Kidney capillary endothelial cell (primary cell): ENCODE results near the gene DBET.
"Not testable (repeated sequence)": the region's sequence is repeated elsewhere in the genome, so short reads cannot be mapped to it uniquely, and the experiment has no call there.

ENCODE experiments used
- DNase-seq: peaks from one replicate; pipeline ENCODE4 v3.0.0-alpha.2; 2018; ENCODE audit warnings: low spot score

The DBET gene

DNA sequence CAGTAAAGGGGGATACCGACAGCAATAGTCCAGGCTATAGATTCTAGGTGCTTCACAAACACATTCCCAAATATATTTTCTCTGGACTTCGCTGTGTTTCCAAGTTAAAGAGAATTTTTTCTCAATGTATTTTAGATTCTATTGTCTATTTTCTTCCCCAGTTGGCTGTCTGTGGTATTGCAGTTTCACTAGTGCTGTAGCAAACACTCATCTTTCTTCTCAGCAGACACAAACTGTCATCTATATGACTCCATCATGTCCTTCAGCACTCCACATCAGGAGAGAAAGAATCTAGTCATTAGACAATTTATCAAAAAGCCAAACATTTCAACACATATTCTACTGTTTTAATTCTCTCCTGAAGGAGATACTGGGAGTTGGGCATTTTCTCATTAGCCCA is at the start of gene DBET:
DBET (plus strand) TSS at position 161 of the 400 bp plus-strand sequence.
- not testable (repeated sequence) for DNase-seq

DNA sequence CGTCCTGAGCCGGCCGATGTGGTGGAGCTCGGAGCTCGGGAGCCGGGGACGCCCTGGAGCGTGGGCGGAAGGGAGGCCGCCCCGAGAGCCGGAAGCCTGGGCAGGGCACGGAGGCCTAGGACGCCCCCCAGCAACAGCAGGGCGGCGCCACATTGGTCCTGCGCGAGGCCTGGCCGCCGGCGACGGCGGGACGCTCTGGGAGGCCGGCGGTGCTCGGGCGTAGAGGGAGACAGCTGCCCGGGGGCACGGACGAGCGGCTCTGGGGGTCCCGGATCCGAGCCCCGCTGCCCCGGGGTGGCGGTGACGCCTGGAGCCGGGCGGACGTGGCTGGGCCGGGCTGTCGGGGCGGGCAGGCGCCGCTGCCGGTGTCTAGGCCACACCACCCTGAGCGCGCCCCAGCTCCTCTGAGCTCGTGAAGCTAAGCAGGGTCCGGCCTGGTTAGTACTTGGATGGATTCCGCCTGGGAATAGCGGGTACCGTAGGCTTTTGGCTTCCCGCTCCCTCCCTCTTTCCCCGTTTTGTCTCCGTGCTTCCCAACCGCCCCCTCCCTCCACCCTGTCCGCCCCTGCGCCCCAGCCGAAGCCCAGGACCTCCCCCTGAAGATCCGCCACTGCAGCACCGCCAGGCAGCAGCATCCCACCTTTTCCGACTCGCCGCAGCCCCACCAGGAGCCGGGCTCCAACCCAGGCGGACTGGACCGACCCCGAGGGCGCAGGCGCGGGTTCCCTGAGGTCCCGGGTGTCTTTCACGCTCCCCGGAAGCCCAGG is 49.3 kb upstream of the DBET start:
- no peak for DNase-seq

DNA sequence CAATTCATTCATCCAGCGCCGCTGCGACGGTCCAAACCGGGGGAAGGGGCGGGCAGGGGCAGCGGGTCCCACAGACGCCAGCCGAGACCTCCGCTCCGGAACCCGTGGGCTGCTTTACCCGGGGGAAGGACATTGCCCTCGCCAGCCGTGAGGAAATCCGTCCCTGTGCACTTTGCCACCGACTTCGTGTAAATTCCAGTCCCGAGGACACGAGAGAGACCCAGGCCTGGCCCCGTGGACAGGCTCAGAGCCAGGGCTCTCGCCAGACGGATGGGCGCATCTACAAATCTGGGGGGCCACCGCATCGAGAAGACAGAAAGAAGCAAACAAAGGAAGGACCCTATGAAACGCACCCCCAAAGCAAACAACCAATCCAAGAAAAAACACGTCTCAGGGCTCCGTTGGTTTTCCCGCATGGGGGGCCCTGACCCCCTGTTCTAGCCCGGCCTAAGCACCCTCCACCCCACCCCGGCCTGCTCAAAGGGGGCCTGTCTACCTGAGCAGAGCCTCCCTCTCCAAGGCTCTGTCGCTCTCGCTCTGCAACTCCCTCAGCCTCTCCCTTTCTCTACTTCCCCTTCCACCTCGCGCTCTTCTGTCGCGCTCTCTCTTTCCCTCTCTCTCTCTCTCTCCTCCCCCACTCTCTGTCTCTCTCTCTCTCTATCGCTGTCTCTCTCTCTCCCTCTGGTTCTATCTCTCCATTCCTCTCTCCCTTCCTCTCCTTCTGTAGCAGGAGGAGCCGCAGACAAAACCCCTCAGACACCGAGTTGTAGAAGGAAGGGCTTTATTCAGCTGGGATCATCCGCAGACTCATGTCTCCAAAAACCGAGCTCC is 48.5 kb upstream of the DBET start:
- DNase-seq, result no peak

DNA sequence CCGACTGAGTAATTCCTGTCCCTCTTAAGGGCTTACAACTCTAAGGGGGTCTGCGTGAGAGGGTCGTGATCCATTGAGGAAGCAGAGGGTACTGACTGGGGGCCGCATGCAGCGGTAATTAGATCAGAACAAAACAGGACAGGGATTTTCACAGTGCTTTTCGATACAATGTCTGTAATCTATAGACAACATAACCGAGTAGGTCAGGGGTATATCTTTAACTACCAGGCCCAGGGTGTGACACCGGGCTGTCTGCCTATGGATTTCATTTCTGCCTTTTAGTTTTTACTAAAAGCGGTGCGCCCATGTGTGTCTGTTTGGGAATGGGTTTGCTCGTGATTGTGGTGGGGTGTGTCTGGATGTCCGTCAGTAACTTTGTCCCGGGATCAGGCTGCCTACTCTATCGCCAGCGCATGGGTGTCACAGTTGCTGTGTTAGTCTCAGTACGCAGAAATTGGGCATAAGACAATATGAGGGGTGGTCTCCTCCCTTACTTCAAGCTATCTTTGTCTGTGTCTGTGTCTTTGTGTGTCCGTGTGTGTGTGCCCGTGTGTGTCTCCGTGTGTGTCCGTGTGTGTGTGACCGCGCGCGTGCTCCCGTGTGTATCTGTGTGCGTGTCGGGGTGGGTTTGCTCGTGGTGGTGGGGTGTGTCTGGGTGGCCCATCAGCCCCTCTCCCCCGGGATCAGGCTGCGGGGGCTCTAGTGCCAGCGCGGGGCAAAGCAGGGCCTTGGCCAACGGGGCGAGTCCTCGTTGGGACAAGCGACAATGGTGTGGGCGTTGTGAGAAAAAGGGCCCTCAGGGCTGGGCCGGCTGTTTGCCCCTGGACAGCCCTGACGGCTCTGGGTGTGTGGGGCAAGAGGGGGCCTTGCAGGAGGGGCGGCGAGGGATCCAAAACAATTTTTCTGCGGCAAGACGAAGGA is 47.7 kb upstream of the DBET start:
- no peak for DNase-seq

DNA sequence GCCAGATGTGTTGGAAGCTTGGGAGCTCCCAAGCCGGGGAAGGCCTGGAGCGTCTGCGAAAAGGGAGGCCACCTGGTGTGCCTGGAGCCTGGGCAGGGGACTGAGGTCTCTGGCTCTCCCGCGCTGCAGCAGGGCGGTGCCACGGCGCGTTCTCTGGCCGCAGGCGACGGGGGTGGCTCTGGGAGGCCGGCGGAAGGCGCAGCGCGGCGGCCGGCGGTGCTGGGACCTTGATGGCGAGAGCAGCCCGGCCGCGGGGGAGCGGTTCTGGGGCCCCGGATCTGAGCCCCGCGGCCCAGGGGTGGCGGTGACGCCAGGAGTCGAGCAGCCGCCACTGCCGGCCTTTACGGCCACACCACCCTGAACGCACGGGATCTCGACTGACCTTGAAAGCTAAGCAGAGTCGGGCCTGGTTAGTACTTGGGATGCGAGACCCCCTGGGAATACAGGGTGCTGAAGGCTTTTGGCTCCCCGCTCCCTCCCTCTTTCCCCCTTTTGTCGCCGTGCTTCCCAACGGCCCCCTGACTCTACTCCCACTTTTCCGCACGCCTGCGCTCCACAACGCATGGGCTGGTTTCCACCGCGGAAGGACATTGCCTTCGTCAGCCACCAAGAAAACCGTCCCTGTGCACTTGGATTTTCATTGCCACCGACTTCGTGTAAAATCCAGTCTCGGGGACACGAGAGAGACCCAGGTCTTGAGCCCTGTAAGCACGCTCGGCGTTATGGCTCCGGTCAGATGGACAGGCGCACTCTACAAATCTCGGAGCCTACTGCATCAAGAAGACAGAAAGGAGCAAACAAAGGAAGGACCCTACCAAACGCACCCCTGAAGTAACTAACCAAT is 46.7 kb upstream of the DBET start:
- DNase-seq, result no peak

DNA sequence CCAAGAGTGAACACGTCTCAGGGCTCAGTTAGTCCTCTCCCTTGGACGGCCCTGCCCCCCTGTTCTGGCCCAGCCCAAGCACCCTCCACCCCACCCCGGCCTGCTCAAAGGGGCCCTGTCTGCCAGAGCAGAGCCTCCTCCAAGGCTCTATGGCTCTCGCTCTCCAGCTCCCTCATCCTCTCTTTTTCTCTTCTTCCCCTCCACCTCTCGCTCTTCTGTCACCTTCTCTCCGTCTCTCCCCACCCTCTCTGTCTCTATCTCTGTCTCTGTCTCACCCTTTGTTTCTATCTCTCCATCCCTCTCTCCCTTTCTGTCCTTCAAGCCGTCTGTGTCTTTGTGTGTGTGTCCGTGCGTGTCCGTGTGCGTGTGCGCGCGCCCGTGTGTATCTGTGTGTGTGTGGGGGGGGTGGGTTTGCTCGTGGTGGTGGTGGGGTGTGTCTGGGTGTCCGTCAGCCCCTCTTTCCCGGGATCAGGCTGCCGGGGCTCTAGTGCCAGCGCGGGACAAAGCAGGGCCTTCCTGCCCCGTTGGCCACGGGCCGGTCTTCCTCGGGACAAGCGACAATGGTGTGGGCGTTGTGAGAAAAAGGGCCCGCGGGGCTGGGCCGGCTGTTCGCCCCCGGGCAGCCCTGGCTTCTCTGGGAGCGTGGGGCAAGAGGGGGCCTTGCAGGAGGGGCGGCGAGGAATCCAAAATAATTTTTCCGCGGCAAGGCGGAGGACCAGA is 45.9 kb upstream of the DBET start:
- DNase-seq, result no peak

DNA sequence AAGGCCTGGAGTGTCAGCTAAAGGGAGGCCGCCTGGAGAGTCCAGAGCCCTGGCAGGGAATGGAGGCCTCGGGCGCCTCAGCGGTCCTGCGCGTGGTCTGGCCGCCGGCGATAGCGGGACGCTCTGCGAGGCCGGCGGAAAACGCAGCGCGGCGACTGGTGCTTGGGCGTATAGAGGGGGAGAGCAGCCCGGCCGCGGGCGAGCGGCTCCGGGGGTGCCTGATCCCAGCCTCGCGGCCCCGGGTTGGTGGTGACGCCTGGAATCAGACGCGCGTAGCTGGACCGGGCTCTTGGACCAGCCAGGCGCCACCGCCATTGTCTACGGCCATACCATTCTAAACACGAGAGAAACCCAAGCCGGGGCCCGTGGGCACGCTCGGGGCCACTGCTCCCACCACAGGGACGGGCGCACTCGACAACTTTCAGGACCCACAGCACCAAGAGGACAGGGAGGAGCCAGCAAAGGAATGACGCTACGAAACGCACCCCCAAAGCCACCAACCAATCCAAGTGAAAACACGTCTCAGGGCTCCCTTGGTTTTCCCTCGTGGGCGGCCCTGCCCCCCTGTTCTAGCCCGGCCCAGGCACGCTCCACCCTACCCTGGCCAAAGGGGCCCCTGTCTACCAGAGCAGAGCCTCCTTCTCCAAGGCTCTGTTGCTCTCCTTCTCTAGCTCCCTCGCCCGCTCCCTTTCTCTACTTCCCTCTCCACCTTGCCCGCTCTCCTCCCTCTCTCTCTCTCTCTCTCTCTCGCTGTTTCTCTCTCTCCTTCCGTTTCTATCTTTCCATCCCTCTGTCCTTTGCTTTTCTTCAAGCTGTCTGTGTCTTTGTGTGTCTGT is 45.1 kb upstream of the DBET start:
- DNase-seq, result no peak

DNA sequence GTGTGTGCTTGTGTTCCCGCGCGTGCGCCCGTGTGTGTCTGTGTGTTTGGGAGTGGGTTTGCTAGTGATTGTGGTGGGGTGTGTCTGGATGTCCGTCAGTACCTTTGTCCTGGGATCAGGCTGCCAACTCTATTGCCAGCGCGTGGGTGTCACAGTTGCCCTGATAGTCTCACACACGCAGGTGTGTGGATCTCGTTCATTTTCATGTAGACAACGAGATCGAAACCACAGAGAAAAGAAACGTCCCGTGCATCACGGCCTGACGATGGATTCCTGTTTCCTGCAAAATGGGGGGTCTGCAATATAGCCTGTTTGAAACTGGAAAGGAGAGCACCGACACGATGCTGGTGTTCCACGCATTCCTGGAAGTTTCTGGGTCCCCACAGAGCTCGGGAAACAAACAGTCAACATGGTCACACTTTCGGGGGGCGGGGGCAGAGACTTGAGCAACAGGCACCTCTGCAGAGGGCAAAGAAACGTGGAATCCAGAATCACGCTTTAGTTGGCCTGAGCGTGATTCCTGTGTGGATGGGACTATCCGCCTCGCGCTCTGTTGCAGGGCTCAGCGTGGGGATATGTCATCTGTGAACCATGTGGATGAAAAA is 44.3 kb upstream of the DBET start:
- DNase-seq, result not testable (repeated sequence)

DNA sequence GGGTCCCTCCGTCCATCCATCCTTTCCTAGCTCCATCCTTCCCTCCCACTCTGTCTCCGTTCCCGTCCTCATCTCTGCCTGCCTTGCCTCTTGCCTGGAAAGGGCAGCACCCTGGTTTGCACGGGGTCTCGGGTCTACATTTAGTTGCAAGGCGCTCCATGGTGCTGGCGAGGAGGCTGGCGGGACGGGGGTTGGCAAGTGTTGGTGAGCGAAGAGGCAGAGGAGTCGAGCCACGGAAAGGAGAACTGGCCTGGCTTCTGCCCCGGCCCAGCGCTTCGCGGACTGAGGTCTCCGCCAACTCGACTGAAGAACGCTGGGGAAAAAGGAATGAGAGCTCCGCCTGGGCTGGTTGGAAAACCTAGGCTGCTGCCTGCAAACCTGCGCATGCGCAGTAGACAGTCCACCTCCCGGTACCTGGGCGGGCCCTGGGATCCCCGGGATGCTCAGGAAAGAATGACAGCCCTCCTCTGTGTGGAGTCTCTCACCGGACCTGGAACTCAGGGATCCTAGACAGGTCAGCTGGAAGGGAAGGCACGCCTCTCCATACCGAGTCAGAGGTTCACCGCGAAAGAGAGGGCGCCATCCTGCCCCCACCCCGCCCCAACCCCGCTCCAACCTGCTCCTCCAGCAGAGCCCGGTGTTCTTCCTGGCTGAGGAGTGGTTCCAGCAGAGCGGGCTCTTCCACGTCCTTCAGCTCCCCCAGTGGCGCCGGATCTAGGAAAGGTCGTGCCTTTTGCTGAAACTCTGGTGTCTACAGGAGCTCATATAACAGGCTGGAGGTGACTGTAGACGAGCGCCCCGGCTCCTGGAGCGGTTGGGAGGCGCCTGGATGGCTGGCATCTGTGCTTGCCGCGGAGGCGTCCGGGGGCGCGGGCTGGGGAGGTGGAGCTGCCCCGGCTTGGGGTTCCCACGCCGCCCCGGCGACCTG is 43.2 kb upstream of the DBET start:
- DNase-seq, result no peak

DNA sequence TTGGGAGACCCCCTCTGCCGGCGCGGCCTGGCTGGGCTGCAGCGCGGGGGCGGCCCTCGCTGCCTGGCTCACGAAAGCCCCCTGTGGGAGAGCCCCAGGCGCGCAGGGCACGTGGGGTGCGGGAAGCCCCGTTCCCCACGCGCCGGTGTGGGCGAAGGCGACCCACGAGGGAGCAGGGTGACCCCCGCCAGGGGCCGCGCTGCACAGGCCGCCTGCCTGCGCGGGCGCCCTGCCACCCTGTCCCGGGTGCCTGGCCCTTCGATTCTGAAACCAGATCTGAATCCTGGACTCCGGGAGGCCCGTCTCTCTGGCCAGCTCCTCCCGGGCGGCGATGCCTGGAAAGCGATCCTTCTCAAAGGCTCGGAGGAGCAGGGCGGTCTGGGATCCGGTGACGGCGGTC is 42.3 kb upstream of the DBET start:
- DNase-seq, result not testable (repeated sequence)

DNA sequence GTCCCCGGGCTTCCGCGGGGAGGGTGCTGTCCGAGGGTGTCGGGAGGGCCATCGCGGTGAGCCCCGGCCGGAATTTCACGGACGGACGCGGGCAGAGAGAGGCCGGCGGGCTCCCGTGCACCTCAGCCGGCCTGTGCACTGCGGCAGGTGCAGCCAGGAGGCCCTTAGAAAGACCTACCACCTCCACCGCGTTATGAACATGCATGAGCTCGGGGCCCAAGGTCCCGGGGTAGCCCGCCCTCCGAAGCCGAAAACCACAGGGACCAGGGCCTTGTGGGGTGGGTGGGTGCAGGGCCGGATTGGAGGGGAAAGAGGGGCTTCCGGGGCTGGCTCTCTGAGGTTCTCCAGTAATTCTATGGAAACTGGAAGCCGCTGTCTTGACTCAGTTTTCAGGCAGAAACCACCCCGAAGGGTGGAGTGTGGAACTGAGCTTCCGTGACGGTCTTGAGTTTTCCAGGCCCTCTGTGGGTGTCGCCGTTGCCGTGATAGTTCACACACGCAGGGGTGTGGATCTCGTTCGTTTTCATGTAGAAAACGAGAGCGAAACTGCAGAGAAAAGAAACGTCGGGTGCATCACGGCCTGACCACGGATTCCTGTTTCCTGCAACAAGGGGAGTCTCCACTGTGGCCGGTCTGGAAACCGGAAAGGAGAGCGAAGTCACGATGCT is 41.6 kb upstream of the DBET start:
- DNase-seq, result not testable (repeated sequence)

DNA sequence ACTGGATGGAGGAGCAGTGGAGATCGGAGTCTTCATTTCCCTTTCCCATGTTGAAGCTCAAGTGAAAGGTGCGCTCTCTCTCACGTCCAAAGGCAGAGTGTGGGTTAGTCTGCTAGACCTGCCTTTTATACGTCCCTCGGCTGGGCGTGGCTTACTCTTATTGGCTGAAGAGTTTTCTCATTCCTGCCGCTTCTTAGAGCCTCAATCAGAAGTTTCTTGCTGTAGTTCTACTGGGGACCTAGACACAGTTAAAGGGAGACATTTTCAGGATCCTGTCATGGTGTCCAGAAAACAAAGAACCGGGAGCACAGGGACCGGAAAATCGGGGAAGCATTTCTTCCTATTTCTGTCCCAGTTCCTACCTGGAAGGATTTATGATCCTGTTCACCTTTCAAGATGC is 37.1 kb upstream of the DBET start, which contains the start of gene FRG2:
FRG2 (minus strand) TSS at position 101 of the 400 bp plus-strand sequence; CDS start at position 49, 52 bp downstream.
- DNase-seq, result not testable (repeated sequence)

DNA sequence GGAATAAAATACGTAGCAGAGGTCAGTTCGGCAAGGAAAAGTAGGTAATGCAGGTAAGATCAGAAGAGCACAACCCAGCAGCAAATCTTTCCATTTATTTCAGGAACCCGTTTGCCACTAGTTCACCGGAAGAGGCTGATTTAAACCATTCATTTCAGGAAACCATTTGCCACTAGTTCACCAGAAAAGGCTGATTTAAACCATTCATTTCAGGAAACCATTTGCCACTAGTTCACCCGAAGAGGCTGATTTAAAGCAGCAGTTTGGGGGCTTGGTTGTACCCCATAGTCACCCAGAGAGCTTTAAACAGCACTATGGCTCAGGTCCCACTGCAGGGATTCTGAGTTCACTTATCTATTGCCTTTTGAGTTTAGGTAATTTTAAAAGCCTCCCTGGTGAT is 33.0 kb upstream of the DBET start:
- DNase-seq, result not testable (repeated sequence)

DNA sequence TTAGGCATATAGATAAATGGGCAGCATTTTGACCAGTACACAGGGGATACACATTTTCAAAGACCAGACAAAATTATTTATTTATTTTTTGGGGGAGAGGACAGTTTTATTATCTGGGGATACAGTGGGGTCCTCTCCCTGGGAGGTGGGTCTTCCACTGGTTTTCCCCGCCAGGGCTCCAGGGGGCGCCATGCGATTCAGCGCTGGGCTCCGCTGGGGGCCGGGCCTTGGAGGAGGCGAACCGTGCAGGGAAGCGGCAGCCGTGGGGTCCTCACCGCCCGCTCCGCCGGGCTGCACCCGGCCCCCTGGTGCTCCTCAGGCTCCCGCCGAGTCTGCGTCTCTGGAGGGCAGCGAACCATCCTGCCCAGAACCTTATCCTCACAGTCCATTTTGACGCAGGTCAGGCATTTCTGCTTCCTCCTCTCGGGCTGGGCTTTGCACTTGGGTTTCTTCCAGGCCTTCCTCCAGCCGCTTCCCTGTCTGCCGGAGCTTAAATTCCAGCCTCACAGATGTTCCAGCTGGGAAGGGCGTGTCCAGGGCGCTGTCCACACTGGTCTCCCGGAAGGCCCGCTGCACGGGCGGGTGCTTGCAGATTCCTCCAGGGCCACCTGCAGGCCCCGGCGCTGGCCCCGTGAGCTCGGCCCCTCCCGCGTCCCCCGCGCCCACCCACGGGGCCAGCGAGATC is 26.5 kb upstream of the DBET start:
- DNase-seq, result not testable (repeated sequence)

DNA sequence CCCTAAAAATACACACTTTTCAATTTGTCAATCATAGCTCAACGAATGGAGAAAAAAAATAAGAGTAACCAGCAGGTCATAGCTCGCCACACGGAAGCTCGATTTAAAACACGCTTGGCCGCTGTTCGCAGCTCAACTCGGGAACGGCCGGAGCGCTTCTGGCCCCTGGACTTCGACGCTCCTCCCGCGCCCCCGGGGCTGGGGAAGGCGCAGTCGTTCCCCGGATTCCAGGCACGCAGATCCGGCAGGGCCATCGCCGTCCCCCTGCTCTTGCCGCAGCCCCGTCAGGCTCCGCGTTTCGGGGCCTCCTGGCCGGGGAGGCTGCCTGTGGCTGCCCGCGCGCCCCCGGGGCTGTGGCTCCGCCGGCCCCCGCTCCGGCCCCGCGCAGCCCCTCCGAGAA is 23.4 kb upstream of the DBET start:
- not testable (repeated sequence) for DNase-seq

DNA sequence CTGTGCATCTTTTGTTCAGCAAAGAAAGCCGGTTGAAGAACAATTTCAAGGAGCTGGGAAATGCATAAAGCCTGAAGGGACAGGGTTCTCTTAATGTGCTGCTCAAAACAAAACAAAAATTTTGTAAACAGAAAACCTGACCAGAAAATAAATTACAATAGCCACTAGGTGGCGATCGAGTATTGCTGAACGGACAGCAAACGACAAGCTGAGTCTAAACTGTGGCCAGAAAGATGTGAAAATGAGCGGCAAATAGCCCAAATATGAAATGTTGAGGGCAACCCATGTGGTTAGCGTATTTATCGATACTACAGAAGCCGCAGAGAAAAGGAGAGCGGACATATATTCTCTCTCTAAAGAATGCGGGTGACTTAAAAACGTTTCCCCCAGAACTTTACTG is 16.7 kb upstream of the DBET start:
- not testable (repeated sequence) for DNase-seq
